Gastrocnemius medialis (tissue), 4 donors: ENCODE results near the gene PRKG1.

Experiments
- CTCF ChIP-seq, 5 experiments: fragments of 450-650 bp in 3 of 5; fragments of 200-600 bp in 2 of 5; sonication (generic) in 2 of 5; IDR thresholded peaks in 4 of 5; conservative IDR thresholded peaks in 1 of 5; 1 replicate in 4 of 5; 2 replicates in 1 of 5; pipeline ENCODE4 v1.5.1; 2016 to 2019; ENCODE audit warnings: antibody characterized with exemption in 5 of 5, mild to moderate bottlenecking in 3 of 5, moderate library complexity in 3 of 5
- POLR2A ChIP-seq, 2 donors: fragments of 450-650 bp; IDR thresholded peaks; one replicate each; pipeline ENCODE4 v1.6.1; 2017; ENCODE audit warnings: antibody characterized with exemption in 2 of 2, mild to moderate bottlenecking in 2 of 2, moderate library complexity in 2 of 2

DNA sequence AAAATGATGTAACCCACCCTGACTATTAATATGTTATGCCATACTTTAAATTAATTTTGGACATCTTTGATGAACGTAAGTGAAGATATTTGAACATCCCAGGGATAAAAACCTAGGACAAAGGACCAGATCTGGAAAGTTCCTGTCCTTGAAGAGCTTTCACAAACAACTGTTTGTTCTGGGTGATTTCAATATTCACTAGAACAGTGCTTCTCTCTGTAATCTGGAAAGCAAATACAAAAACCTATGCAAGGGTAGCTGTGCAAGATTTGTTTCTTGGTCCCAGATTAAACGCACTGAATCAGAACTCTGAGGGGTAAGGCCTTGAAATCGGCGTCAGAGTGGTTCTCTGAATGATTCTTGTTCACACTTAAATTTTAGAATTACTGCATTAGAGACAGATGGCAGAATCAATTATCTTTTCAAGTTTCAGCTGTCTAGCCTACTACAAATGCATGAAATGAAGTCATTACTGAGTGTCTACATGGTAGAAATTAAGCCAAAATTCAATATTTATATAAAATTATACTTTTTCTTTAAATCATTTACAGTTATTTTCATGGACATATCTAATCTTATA, 694.7 kb downstream of the PRKG1 start:
- TF ChIP-seq CTCF (IDR thresholded peaks at IDR 0.05 in 4 of 5, conservative IDR thresholded peaks at IDR 0.05 in 1 of 5) (no peak), POLR2A (IDR thresholded peaks at IDR 0.05) (no peak)
